ENCODE measurements around the gene TOPORS. TPM values are rescaled to one million over a fixed set of nuclear protein-coding genes. Genes with fewer than 3 reads are reported as not detected.

The TOPORS gene
- total RNA-seq, 1 experiment from 2014 or later = 26.1 TPM

DNA sequence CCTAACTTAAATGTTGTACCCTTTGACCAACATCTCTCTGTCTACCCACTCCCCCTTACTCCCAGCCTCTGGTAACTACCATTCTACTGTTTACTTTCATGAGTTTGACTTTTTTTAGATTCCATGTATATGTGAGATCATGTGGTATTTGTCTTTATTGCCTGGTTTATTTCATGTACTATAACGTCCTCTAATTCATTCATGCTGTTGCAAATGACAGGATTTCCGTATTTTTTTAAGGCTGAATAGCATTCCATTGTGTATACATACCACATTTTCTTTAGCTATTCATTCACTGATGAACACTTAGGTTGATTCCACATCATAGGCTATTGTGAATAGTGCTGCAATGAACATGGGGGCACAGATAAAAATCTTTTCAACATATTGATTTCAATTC is 32.4 kb upstream of the TOPORS start:
- no peak overlapping the region for H3K27ac Mint-ChIP-seq
- ATAC-seq = no peak

DNA sequence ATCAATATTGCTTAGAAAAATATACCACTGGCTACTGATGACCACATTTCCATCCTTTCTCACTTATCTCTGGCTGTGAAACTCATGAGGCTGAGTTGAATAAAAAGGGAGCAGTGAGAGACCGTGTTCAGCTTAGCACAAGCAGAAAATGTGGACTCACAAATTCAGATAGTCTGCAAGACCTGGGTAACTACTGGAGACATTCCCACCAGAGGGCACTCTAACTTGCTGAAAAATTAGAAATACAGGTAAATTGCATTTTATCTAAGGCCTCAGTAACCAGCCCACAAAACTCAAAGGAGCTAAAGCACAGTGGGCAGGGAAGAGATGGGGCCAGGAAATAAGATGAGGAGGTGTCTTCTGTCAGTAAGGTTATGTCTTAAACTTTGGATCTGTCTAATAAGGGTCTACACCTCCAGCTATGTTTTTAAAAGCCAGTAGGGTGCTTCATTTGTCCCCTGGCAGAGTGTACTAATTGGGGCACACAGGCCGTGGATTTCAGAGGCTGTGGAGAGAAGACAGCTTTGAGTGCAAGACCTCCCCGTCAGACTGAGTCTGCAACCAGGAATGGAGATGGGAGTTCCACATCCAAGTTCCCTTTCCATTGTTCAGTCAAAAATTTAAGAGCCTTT is 29.2 kb upstream of the TOPORS start:
- Mint-ChIP-seq H3K36me3 (no peaks in the 10 kb centered on the region), H3K4me3 (no peak overlapping the region), H3K27me3 (ENCODE audit: low read depth) (peaks cover 4% of the 10 kb centered on the region; the same call in 1 of the 2 replicates), H3K27ac (no peak overlapping the region), H3K9me3 (peaks cover 10% of the 10 kb centered on the region), H3K4me1 (peaks cover 11% of the 10 kb centered on the region)
- no peak for DNase-seq (ENCODE audit: low spot score)
- ATAC-seq = peak; percentile 89
- POLR2A ChIA-PET = interaction anchor here (0.5 kb wide), 1 partner anchor 27 kb away, joined by 5 read pairs; no protein-coding TSS in a partner anchor
- CTCF ChIA-PET = interaction anchor here (0.6 to 5.7 kb wide), 41 partner anchors 9 to 463 kb away, joined by 3 to 245 read pairs (median 4); partner anchors contain the start of genes ACO1, NDUFB6, RIGI and TMEM215
- TF ChIP-seq NFYB (CRISPR knock-in tag; conservative IDR thresholded peaks at IDR 0.05; ENCODE audit: low read depth) = no peak

More for the DNA sequence above, 32.4 kb upstream of the TOPORS start:
- TF ChIP-seq, protein P1, sequence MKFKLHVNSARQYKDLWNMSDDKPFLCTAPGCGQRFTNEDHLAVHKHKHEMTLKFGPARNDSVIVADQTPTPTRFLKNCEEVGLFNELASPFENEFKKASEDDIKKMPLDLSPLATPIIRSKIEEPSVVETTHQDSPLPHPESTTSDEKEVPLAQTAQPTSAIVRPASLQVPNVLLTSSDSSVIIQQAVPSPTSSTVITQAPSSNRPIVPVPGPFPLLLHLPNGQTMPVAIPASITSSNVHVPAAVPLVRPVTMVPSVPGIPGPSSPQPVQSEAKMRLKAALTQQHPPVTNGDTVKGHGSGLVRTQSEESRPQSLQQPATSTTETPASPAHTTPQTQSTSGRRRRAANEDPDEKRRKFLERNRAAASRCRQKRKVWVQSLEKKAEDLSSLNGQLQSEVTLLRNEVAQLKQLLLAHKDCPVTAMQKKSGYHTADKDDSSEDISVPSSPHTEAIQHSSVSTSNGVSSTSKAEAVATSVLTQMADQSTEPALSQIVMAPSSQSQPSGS (CRISPR knock-in tag; IDR thresholded peaks at IDR 0.05; ENCODE audit: borderline replicate concordance, low read depth) = no peak
- no peak for TF ChIP-seq SOX15 (CRISPR knock-in tag; IDR thresholded peaks at IDR 0.05)
- no peak for TF ChIP-seq ZNF263 (CRISPR knock-in tag; IDR thresholded peaks at IDR 0.05; ENCODE audit: low read depth)
- TF ChIP-seq GTF2I (CRISPR knock-in tag; conservative IDR thresholded peaks at IDR 0.05) = no peak
- TF ChIP-seq, protein P2, sequence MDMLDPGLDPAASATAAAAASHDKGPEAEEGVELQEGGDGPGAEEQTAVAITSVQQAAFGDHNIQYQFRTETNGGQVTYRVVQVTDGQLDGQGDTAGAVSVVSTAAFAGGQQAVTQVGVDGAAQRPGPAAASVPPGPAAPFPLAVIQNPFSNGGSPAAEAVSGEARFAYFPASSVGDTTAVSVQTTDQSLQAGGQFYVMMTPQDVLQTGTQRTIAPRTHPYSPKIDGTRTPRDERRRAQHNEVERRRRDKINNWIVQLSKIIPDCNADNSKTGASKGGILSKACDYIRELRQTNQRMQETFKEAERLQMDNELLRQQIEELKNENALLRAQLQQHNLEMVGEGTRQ (CRISPR knock-in tag; IDR thresholded peaks at IDR 0.05) = no peak
- TF ChIP-seq SMAD3 (CRISPR knock-in tag; IDR thresholded peaks at IDR 0.05; ENCODE audit: borderline replicate concordance) = no peak
- no peak for TF ChIP-seq RELA (CRISPR knock-in tag; IDR thresholded peaks at IDR 0.05; ENCODE audit: borderline replicate concordance)
- TF ChIP-seq, protein P3, sequence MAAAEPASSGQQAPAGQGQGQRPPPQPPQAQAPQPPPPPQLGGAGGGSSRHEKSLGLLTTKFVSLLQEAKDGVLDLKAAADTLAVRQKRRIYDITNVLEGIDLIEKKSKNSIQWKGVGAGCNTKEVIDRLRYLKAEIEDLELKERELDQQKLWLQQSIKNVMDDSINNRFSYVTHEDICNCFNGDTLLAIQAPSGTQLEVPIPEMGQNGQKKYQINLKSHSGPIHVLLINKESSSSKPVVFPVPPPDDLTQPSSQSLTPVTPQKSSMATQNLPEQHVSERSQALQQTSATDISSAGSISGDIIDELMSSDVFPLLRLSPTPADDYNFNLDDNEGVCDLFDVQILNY (CRISPR knock-in tag; IDR thresholded peaks at IDR 0.05) = no peak
- TF ChIP-seq TCF7 (CRISPR knock-in tag; IDR thresholded peaks at IDR 0.05; ENCODE audit: low read depth) = no peak
- TF ChIP-seq, protein P4, sequence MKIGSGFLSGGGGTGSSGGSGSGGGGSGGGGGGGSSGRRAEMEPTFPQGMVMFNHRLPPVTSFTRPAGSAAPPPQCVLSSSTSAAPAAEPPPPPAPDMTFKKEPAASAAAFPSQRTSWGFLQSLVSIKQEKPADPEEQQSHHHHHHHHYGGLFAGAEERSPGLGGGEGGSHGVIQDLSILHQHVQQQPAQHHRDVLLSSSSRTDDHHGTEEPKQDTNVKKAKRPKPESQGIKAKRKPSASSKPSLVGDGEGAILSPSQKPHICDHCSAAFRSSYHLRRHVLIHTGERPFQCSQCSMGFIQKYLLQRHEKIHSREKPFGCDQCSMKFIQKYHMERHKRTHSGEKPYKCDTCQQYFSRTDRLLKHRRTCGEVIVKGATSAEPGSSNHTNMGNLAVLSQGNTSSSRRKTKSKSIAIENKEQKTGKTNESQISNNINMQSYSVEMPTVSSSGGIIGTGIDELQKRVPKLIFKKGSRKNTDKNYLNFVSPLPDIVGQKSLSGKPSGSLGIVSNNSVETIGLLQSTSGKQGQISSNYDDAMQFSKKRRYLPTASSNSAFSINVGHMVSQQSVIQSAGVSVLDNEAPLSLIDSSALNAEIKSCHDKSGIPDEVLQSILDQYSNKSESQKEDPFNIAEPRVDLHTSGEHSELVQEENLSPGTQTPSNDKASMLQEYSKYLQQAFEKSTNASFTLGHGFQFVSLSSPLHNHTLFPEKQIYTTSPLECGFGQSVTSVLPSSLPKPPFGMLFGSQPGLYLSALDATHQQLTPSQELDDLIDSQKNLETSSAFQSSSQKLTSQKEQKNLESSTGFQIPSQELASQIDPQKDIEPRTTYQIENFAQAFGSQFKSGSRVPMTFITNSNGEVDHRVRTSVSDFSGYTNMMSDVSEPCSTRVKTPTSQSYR (CRISPR knock-in tag; IDR thresholded peaks at IDR 0.05) = no peak
- TF ChIP-seq ZNF138 (CRISPR knock-in tag; conservative IDR thresholded peaks at IDR 0.05) = no peak
- TF ChIP-seq, protein P5, sequence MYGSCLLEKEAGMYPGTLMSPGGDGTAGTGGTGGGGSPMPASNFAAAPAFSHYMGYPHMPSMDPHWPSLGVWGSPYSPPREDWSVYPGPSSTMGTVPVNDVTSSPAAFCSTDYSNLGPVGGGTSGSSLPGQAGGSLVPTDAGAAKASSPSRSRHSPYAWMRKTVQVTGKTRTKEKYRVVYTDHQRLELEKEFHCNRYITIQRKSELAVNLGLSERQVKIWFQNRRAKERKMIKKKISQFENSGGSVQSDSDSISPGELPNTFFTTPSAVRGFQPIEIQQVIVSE (CRISPR knock-in tag; IDR thresholded peaks at IDR 0.05; ENCODE audit: borderline replicate concordance) = no peak
- no peak for TF ChIP-seq ZNF317 (CRISPR knock-in tag; IDR thresholded peaks at IDR 0.05; ENCODE audit: borderline replicate concordance, low read depth)
- no peak for TF ChIP-seq ZNF416 (CRISPR knock-in tag; IDR thresholded peaks at IDR 0.05)
- TF ChIP-seq, protein P6, sequence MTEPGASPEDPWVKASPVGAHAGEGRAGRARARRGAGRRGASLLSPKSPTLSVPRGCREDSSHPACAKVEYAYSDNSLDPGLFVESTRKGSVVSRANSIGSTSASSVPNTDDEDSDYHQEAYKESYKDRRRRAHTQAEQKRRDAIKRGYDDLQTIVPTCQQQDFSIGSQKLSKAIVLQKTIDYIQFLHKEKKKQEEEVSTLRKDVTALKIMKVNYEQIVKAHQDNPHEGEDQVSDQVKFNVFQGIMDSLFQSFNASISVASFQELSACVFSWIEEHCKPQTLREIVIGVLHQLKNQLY (CRISPR knock-in tag; IDR thresholded peaks at IDR 0.05) = no peak
- TF ChIP-seq OVOL2 (CRISPR knock-in tag; IDR thresholded peaks at IDR 0.05; ENCODE audit: borderline replicate concordance) = no peak
- no peak for TF ChIP-seq MYBL2 (CRISPR knock-in tag; IDR thresholded peaks at IDR 0.05)
- Mint-ChIP-seq H3K4me1 (peaks cover 3% of the 10 kb centered on the region), H3K27me3 (ENCODE audit: low read depth) (peaks cover 4% of the 10 kb centered on the region; the same call in 1 of the 2 replicates), H3K36me3 (no peaks in the 10 kb centered on the region), H3K9me3 (peaks cover 10% of the 10 kb centered on the region), H3K4me3 (no peak overlapping the region)
- ChIA-PET CTCF (no interaction called here), POLR2A (no interaction called here)
- no peak for DNase-seq (ENCODE audit: low spot score)

All from WTC11 (cell line).